Measurements from ENCODE around the gene ZEB2.

Gene ZEB2

GRCh38 chr2:144426355-144426754 is 93.6 kb downstream of the ZEB2 start:
- H3K36me3 ChIP-seq (ENCODE audit: insufficient read depth, low read length), result peaks cover 53% of the 10 kb centered on the region
- H3F3A ChIP-seq (ENCODE audit: insufficient read depth, low read length), result no peaks in the 10 kb centered on the region
- no peaks in the 10 kb centered on the region for H3K9me3 ChIP-seq (ENCODE audit: low read length)
- H3K9me2 ChIP-seq (ENCODE audit: low read depth, low read length), result no peaks in the 10 kb centered on the region
- H3K27ac ChIP-seq (ENCODE audit: low read depth, low read length, poor library complexity, severe bottlenecking), result peak overlapping the region; percentile 63
- H3K27me3 ChIP-seq (ENCODE audit: insufficient read depth, low read length), result no peaks in the 10 kb centered on the region
- H3K4me2 ChIP-seq (ENCODE audit: low read length), result peak overlapping the region; percentile 13; the same call in 1 of the 2 replicates
- no peak overlapping the region for H2AFZ ChIP-seq (ENCODE audit: low read length)
- no peaks in the 10 kb centered on the region for H4K20me1 ChIP-seq (ENCODE audit: insufficient read depth, low read length)
- no peak overlapping the region for H3K9ac ChIP-seq (ENCODE audit: low read length)
- TF ChIP-seq CTCF (IDR thresholded peaks at IDR 0.05; ENCODE audit: low read length), result no peak
- TF ChIP-seq EZH2 (IDR thresholded peaks at IDR 0.05; ENCODE audit: borderline replicate concordance, low read length), result no peak
- no peaks in the 10 kb centered on the region for H3K79me2 ChIP-seq (ENCODE audit: insufficient read depth, low read length)
- H3K4me1 ChIP-seq (ENCODE audit: insufficient read depth, low read length, severe bottlenecking), result peaks cover 50% of the 10 kb centered on the region
- no peak overlapping the region for H3K4me3 ChIP-seq (ENCODE audit: low read depth, low read length, poor library complexity, severe bottlenecking)

DNA sequence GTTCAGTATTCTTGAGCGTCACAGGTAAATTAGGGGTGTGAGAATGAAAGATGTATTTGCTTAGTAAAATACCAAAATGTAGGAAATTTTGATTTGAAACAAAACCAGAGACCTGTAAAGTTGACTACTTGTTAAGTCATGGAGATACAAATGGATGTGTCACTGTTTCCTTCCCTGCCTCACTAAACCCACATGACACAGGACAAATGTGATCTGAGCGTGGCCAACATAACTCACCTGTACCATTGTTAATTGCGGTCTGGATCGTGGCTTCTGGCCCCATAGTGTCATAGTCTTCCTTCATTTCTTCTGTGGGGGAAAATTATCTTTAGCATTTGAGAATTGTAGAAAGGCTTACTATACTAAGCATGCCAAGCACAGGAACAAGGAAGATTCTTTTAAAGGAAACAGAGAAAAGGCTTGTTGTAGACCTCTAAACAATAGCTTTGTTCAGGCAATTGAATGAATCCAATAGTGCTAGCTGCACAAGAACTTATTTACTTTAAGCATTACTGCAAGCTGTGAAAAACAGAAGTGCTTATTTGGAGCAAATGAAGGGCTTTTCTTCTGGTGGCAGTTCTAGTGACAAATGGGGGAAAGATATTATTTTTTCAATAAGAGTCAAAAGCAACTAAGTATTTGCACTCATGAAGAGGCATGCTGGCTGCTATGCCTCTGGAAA is 95.2 kb downstream of the ZEB2 start:
- TF ChIP-seq EZH2 (IDR thresholded peaks at IDR 0.05; ENCODE audit: borderline replicate concordance, low read length) (no peak), CTCF (IDR thresholded peaks at IDR 0.05; ENCODE audit: low read length) (no peak)
- peaks cover 65% of the 10 kb centered on the region for H3K36me3 ChIP-seq (ENCODE audit: insufficient read depth, low read length)
- no peaks in the 10 kb centered on the region for H3F3A ChIP-seq (ENCODE audit: insufficient read depth, low read length)
- H3K9me3 ChIP-seq (ENCODE audit: low read length), result no peaks in the 10 kb centered on the region
- no peaks in the 10 kb centered on the region for H3K9me2 ChIP-seq (ENCODE audit: low read depth, low read length)
- no peak overlapping the region for H3K27ac ChIP-seq (ENCODE audit: low read depth, low read length, poor library complexity, severe bottlenecking)
- H3K79me2 ChIP-seq (ENCODE audit: insufficient read depth, low read length), result no peaks in the 10 kb centered on the region
- H3K4me1 ChIP-seq (ENCODE audit: insufficient read depth, low read length, severe bottlenecking), result peaks cover 33% of the 10 kb centered on the region
- no peak overlapping the region for H3K9ac ChIP-seq (ENCODE audit: low read length)
- H3K4me2 ChIP-seq (ENCODE audit: low read length), result no peak overlapping the region
- no peak overlapping the region for H3K4me3 ChIP-seq (ENCODE audit: low read depth, low read length, poor library complexity, severe bottlenecking)
- no peaks in the 10 kb centered on the region for H4K20me1 ChIP-seq (ENCODE audit: insufficient read depth, low read length)
- H3K27me3 ChIP-seq (ENCODE audit: insufficient read depth, low read length), result no peaks in the 10 kb centered on the region
- H2AFZ ChIP-seq (ENCODE audit: low read length), result no peak overlapping the region

- H3K9ac ChIP-seq (ENCODE audit: low read length), result no peak overlapping the region
Observed at GRCh38 chr2:144421606-144422510, 98.1 kb downstream of the ZEB2 start.

More at GRCh38 chr2:144421606-144422510, 98.1 kb downstream of the ZEB2 start:
- Histone ChIP-seq H3K79me2 (ENCODE audit: insufficient read depth, low read length) (no peaks in the 10 kb centered on the region), H3K9me2 (ENCODE audit: low read depth, low read length) (no peaks in the 10 kb centered on the region), H3K9me3 (ENCODE audit: low read length) (no peaks in the 10 kb centered on the region), H3K4me2 (ENCODE audit: low read length) (no peak overlapping the region), H3K27ac (ENCODE audit: low read depth, low read length, poor library complexity, severe bottlenecking) (no peak overlapping the region), H3K4me1 (ENCODE audit: insufficient read depth, low read length, severe bottlenecking) (peaks cover 12% of the 10 kb centered on the region), H4K20me1 (ENCODE audit: insufficient read depth, low read length) (no peaks in the 10 kb centered on the region), H2AFZ (ENCODE audit: low read length) (no peak overlapping the region), H3K27me3 (ENCODE audit: insufficient read depth, low read length) (no peaks in the 10 kb centered on the region), H3K4me3 (ENCODE audit: low read depth, low read length, poor library complexity, severe bottlenecking) (no peak overlapping the region), H3K36me3 (ENCODE audit: insufficient read depth, low read length) (peaks cover 51% of the 10 kb centered on the region), H3F3A (ENCODE audit: insufficient read depth, low read length) (no peaks in the 10 kb centered on the region)
- TF ChIP-seq EZH2 (IDR thresholded peaks at IDR 0.05; ENCODE audit: borderline replicate concordance, low read length) (no peak), CTCF (IDR thresholded peaks at IDR 0.05; ENCODE audit: low read length) (no peak)
